IPS-NIHi11 (cell line): ENCODE results near the gene CDK4.
A peak's percentile ranks its signal among the peaks of the same experiment; 100 is the strongest.
"Not testable (repeated sequence)": the region's sequence is repeated elsewhere in the genome, so short reads cannot be mapped to it uniquely, and the experiment has no call there.

ENCODE experiments used
- DNase-seq: peaks from one replicate; pipeline ENCODE4 v3.0.0; 2012; ENCODE audit warnings: mixed read lengths, low spot score

CDK4 gene

DNA sequence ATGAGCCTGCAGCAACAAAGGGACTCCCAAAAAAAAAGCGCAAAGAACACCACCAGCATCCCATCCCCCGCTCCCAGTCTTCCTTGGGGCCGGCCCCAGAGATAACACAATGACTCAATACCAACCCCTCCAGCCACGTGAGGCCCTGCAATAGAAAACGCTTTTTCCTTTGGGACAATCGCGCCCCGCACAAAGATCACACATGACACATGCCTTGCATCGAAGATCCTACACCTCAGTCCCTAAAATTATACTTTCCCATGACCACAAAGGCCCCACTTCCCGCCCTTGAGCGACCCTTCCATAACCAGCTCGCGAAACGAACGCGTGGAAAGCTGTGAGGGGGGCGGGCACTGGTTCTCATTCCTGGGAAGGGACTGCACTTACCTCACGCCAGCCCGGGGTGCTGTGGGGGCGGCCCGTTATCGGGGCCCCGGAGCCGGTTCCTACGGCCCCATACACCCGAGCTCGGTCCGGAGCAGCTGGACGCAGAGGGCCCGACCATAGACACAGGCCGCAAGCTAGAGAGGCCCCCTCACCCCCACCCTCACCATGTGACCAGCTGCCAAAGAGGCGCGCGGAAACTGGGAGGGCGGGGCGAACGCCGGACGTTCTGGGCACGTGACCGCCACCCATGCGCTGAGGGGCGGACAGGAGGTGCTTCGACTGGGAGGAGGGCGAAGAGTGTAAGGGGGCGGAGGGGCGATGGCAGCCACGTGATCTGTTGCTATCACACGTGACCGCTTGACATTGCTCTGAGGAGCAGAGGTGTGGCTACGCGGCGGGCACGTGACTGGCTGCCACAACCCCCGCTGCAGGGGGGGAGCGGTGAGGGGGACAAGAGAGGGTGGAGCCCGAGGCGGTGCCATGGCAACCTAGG lies at the start of gene CDK4:
TSS of gene CDK4 (minus strand) at position 523 of the 880 bp plus-strand sequence. CDS start 593 bp downstream, outside the sequence.
- DNase-seq: peak; percentile 95

- no peak for DNase-seq
Measured at GRCh38 chr12:57800965-57801364, 48.9 kb upstream of the CDK4 start.

DNA sequence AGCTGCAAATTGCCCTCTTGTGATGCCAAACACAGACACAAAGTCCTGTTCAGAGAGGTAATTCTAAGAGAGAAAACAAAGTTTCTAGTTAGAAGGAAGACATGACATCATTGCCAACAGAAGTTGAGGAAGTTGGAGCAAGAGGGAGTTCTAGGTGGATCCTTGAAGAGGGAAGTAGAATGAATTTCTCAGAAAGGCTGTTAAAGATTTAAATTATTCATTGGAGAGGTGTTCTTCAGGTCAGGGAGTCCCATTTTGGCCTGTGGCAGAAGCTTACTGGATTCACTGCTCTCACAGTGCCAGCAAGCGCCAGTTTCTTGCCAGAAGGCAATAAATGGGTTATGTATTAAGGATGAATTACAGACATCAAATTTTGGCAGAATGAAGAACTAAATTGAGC lies 45.8 kb upstream of the CDK4 start:
- DNase-seq: no peak

DNA sequence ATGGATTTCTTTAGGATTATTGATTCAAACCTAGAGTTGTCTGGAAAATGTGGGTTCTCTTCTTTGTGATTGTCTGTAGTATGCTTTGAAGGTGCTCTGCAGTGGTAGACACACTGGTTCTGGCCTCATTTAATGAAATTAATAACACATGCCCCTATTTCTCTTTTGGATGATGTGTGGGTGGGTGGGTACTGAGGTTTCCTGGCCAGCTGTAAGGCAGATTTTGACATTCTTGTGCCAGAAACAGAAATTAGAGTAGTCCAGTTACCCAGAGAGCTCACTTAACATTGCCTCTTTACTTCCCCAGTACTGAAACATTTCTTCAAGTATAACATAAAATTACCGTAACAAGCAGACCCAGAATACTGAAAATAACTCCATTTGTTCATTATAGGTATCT lies 44.9 kb upstream of the CDK4 start:
- DNase-seq: no peak

DNA sequence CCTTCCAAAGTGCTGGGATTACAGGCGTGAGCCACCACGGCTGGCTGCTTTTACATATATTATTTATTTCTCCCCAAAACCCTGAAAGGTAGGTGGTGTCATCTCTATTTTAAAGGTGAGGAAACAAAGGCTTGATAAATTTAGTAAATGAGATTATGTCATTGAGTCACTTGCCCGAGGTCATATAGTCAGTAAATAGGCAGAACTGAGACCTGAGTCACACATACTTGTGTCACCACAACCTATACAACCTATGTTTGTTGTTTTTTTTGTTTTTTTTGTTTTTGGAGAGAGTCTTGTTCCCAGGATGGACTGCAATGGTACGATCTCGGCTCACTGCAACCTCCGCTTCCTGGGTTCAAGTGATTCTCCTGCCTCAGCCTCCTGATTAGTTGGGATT lies 43.2 kb upstream of the CDK4 start:
- DNase-seq: no peak

GRCh38 chr12:57793920-57794319 lies 41.8 kb upstream of the CDK4 start:
- no peak for DNase-seq

DNA sequence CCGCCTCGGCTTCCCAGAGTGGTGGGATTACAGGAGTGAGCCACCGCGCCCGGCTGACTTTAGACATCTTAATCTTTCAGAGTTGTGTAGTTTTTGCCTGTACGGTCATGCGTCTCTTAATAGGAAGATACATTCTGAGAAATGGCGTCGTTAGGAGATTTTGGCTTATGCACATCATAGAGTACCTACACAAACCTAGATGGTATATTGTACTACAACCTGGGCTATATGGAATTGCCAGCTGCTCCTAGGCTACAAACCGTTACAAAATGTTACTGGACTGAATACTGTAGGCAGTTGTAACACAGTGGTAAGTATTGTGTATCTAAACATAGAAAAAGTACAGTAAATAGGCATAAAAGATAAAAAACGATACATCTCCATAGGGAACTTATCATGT lies 31.8 kb upstream of the CDK4 start:
- DNase-seq: no peak

- DNase-seq: no peak
Measured at GRCh38 chr12:57783466-57783801, 31.3 kb upstream of the CDK4 start.

GRCh38 chr12:57782608-57783465 lies 30.7 kb upstream of the CDK4 start, which contains the start of gene TSFM:
TSFM (plus strand) TSS chr12:57782787; CDS start chr12:57782802, 15 bp downstream.
- DNase-seq: peak; percentile 90

DNA sequence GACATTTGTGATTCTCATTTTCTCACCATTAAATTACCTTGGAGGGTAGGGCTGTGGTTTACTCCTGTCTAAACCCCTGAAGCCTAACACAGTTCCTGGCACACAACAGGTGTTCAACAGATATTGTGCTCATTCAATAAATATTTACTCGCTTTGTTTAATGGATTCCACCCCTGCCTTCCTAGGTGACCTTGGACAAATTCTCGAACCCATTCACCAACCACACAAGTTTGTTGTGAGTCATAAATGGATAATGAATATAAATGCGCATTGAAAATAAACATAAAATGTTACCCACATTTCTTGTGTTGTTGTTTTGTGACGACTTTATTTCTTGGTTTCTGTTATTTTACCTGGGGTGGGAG lies 30.1 kb upstream of the CDK4 start:
- no peak for DNase-seq

GRCh38 chr12:57781801-57782200 lies 29.7 kb upstream of the CDK4 start:
- DNase-seq: no peak

- no peak for DNase-seq
Measured at GRCh38 chr12:57781244-57781643, 29.1 kb upstream of the CDK4 start.

DNA sequence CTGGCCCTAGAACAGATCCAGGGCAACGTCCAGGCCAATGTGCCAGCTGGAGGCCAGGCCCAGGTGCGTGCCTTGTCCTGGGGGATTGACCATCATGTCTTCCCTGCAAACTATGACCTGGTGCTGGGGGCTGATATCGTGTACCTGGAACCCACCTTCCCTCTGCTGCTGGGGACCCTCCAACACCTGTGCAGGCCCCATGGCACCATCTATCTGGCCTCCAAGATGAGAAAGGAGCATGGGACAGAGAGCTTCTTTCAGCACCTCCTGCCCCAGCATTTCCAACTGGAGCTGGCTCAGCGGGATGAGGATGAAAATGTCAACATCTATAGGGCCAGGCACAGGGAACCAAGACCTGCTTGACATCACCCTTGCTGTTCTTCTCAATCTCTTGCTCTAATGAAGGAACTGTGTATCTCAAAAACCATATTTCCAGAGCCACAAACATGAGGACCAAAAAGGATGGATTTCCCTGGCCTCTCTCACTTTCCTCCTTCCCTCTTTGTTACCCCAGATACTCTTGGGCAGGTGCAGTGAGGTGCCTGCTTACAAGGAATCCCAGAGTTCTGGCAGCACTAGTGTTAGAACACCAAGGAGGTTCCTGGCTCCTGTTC lies 28.3 kb upstream of the CDK4 start:
- DNase-seq: no peak

DNA sequence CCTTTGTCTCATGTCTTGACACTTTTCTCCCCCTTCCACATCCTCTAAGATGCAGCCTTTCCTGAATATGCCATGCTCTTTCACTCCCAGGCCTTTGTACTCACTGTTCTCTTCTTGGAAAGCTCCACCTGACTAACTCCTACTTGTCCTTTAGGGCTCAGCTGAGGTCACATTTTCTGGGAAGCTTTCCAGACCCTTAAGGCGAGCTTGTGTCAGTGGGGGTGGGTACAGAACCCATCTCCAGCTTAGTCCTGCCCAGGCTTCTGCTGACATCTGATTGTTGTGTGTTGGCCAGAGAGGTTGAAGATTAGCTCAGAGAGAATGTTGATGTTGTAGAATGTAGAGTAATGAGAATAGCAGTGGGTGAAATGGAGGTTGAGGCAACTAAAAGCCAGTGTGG lies 27.6 kb upstream of the CDK4 start:
- DNase-seq: no peak

DNA sequence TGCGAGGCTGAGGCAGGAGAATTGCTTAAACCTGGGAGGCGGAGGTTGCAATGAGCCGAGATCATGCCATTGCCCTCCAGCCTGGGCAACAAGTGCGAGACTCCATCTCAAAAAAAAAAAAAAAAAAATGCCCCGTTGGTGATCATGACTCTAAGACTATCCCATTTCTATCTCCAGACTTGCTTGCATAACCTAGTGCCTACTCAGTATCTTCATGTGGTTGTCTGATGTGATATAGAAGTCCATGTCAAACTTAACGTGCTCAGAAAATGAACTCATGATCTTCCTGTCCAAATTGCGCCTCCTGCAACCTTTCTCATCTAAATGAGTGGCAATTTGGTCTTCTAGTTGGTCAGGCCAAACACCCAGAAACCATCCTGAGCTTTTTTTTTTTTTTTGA lies 25.8 kb upstream of the CDK4 start:
- DNase-seq: no peak

- DNase-seq: no peak
Measured at GRCh38 chr12:57777367-57777766, 25.3 kb upstream of the CDK4 start.

- no peak for DNase-seq
Measured at GRCh38 chr12:57776247-57776587, 24.1 kb upstream of the CDK4 start.

DNA sequence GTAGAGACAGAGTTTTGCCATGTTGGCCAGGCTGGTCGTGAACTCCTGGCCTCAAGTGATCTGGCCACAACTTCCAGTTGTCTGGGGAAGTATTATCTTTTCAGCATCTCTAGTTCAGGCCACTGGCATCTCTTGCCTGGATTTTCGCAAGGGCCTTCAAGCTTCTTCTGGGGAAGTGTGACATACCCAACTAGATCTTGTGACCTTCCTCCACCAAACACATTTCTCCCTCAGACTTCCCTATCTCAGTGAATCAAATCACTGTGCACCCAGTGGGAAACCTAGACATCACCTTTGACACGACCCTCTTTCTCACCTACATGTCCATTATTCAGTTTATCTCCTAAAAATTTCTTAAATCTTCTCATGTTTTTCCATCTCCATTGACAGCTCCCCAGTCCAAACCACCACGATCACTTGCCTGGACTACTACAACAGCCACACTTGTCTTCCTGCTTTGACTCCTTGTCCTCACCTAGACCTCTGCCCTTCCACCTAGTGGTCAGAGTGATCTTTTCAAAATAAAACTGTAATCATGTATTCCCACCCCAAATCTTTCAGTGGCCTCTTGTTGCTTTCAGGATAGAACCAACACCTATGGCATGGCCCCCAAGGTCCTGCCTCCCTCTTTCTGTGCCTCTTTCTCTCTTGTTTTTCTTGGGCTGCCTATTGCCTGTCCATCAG lies 23.6 kb upstream of the CDK4 start:
- DNase-seq: peak; percentile 18

DNA sequence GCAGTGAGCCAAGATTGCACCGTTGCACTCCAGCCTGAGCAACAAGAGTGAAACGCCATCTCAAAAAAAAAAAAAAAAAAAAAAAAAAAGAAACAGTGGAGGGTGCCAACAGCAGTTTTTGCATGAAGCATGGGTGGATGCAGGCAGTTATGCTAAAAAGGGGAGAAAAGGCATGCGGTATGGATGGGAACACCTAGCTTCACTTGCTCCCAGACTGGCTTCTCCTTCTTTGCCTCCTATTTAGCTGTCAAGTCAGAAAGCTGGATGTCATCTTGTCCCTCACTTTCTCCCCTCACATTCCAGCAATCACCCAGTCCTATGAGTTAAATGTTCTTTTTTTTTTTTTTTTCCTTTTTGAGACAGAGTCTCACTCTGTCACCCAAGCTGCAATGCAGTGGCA lies 22.9 kb upstream of the CDK4 start:
- DNase-seq: no peak

DNA sequence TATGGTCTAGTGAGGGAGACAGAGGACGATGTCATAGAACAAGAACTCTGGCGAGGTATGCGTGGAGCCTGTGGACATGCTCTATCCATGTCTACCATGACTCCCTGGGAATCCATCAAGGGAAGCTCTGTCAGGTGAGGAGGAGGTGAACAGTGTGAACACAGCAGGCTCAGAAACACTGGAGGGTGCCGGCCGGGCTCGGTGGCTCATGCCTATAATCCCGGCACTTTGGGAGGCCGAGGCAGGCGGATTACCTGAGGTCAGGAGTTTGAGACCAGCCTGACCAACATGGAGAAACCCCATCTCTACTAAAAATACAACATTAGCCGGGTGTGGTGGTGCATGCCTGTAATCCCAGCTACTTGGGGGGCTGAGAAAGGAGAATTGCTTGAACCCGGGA lies 22.5 kb upstream of the CDK4 start:
- not testable (repeated sequence) for DNase-seq

GRCh38 chr12:57772429-57773322 lies 20.6 kb upstream of the CDK4 start, which contains the start of gene EEF1AKMT3:
EEF1AKMT3 (plus strand) TSS chr12:57772614; CDS start chr12:57772725, 111 bp downstream.
- DNase-seq: peak; percentile 76
